RCC 7860 (cell line): ENCODE data around the gene NHSL1.

Experiments
- DNase-seq: peaks from one replicate; pipeline ENCODE4 v3.0.0-alpha.2; 2015; ENCODE audit warnings: low spot score
- FAIRE-seq: peaks from 2 replicates; lab custom pipeline; 2012; peaks lifted over from hg19 to GRCh38; lab: Jason Lieb, UNC

The NHSL1 gene

GRCh38 chr6:138499303-138500018 is at the start of gene NHSL1:
NHSL1 (minus strand) TSS chr6:138499494; CDS start chr6:138499290, 204 bp downstream.
- DNase-seq (peak; percentile 66), FAIRE-seq (peak; percentile 76)

- no peak for FAIRE-seq
These were observed 47.5 kb upstream of the NHSL1 start for GRCh38 chr6:138546733-138547185.

GRCh38 chr6:138545621-138545980 is 46.3 kb upstream of the NHSL1 start:
- no peak for FAIRE-seq
- no peak for DNase-seq

More at GRCh38 chr6:138546733-138547185, 47.5 kb upstream of the NHSL1 start:
- peak; percentile 53 for DNase-seq

GRCh38 chr6:138544501-138544900 is 45.2 kb upstream of the NHSL1 start:
- FAIRE-seq (no peak), DNase-seq (no peak)

GRCh38 chr6:138543657-138544056 is 44.4 kb upstream of the NHSL1 start:
- DNase-seq (no peak), FAIRE-seq (no peak)

- FAIRE-seq, result no peak
- DNase-seq, result no peak
These were observed 42.7 kb upstream of the NHSL1 start for GRCh38 chr6:138541823-138542481.

GRCh38 chr6:138540468-138540867 is 41.2 kb upstream of the NHSL1 start:
- FAIRE-seq (no peak), DNase-seq (no peak)

- no peak for FAIRE-seq
- no peak for DNase-seq
These were observed 40.6 kb upstream of the NHSL1 start for GRCh38 chr6:138539876-138540275.

- DNase-seq (no peak), FAIRE-seq (no peak)
These were observed 39.2 kb upstream of the NHSL1 start for GRCh38 chr6:138538390-138539031.

GRCh38 chr6:138537106-138537505 is 37.8 kb upstream of the NHSL1 start:
- FAIRE-seq, result no peak

GRCh38 chr6:138535728-138536455 is 36.6 kb upstream of the NHSL1 start:
- DNase-seq (no peak), FAIRE-seq (no peak)

More at GRCh38 chr6:138537106-138537505, 37.8 kb upstream of the NHSL1 start:
- no peak for DNase-seq

- peak; percentile 55 for FAIRE-seq
- DNase-seq, result peak; percentile 6
These were observed 34.4 kb upstream of the NHSL1 start for GRCh38 chr6:138533667-138534066.

- no peak for FAIRE-seq
- no peak for DNase-seq
These were observed 32.1 kb upstream of the NHSL1 start for GRCh38 chr6:138531387-138531786.

GRCh38 chr6:138529478-138529877 is 30.2 kb upstream of the NHSL1 start:
- no peak for DNase-seq
- no peak for FAIRE-seq

GRCh38 chr6:138528956-138529355 is 29.7 kb upstream of the NHSL1 start:
- FAIRE-seq (no peak), DNase-seq (no peak)

- DNase-seq, result no peak
- FAIRE-seq, result no peak
These were observed 28.8 kb upstream of the NHSL1 start for GRCh38 chr6:138528137-138528536.

- FAIRE-seq (no peak), DNase-seq (no peak)
These were observed 28.3 kb upstream of the NHSL1 start for GRCh38 chr6:138527411-138528088.

GRCh38 chr6:138526822-138527235 is 27.5 kb upstream of the NHSL1 start:
- FAIRE-seq, result no peak
- no peak for DNase-seq

- FAIRE-seq, result no peak
- no peak for DNase-seq
These were observed 26.1 kb upstream of the NHSL1 start for GRCh38 chr6:138525355-138525754.

- no peak for DNase-seq
- FAIRE-seq, result no peak
These were observed 25.2 kb upstream of the NHSL1 start for GRCh38 chr6:138524526-138524925.
